Smooth muscle cell (in vitro differentiated cells): Measurements from ENCODE around the gene SRSF7. TPM values are rescaled to one million over a fixed set of nuclear protein-coding genes. Genes with fewer than 3 reads are reported as not detected.
"Not testable (repeated sequence)": the region's sequence is repeated elsewhere in the genome, so short reads cannot be mapped to it uniquely, and the experiment has no call there.

ENCODE experiments used
- DNase-seq: peaks from one replicate; lab custom pipeline; 2025; ENCODE audit not compliant: unreplicated experiment; lab: John Stamatoyannopoulos, UW
- H2AFZ ChIP-seq: fragments of 200-600 bp; sonication (generic); 2 replicates; pipeline ENCODE4 v1.6.0; 2016; ENCODE audit warnings: antibody characterized with exemption, low read depth, mild to moderate bottlenecking
- H3F3A ChIP-seq: fragments of 200-600 bp; sonication (generic); 2 replicates; pipeline ENCODE4 v1.6.0; 2017; ENCODE audit warnings: antibody characterized with exemption, low read depth
- H3K27ac ChIP-seq: fragments of 200-600 bp; sonication (generic); 2 replicates; pipeline ENCODE4 v1.5.1; 2016; ENCODE audit warnings: low read depth, mild to moderate bottlenecking
- H3K27me3 ChIP-seq: fragments of 200-600 bp; sonication (generic); 2 replicates; pipeline ENCODE4 v1.6.1; 2016; ENCODE audit warnings: low read depth, mild to moderate bottlenecking
- H3K36me3 ChIP-seq: fragments of 200-600 bp; sonication (generic); 2 replicates; pipeline ENCODE4 v1.5.1; 2016; ENCODE audit warnings: low read depth
- H3K4me1 ChIP-seq: fragments of 200-600 bp; sonication (generic); 2 replicates; pipeline ENCODE4 v1.5.1; 2016; ENCODE audit warnings: low read depth
- H3K4me2 ChIP-seq: fragments of 200-600 bp; sonication (generic); 2 replicates; pipeline ENCODE4 v1.6.0; 2016; ENCODE audit warnings: mild to moderate bottlenecking
- H3K4me3 ChIP-seq: fragments of 200-600 bp; sonication (generic); 2 replicates; pipeline ENCODE4 v1.5.1; 2016; ENCODE audit warnings: mild to moderate bottlenecking
- H3K79me2 ChIP-seq: fragments of 200-600 bp; sonication (generic); 2 replicates; pipeline ENCODE4 v1.6.0; 2016; ENCODE audit warnings: low read depth, mild to moderate bottlenecking
- H3K9ac ChIP-seq: fragments of 200-600 bp; sonication (generic); 2 replicates; pipeline ENCODE4 v1.6.0; 2016; ENCODE audit warnings: low read depth
- H3K9me3 ChIP-seq: fragments of 200-600 bp; sonication (generic); replicated peaks from 2 replicates; pipeline ENCODE4 v1.5.1; 2016; ENCODE audit warnings: low read depth
- H4K20me1 ChIP-seq: fragments of 200-600 bp; sonication (generic); 2 replicates; pipeline ENCODE4 v1.6.0; 2016; ENCODE audit warnings: low read depth
- WGBS: methylation state at CpG from one replicate; pipeline ENCODE4 v1.1.7; 2016; ENCODE audit warnings: low lambda C conversion rate; 5-methylcytosine and 5-hydroxymethylcytosine counted together
- polyA plus RNA-seq: library from polyadenylated mRNA; unstranded; fragments of >200 nt; fragmentation: Nextera tagmentation; extraction: Ambion mirVana; gene quantifications from 2 replicates; pipeline ENCODE4 v1.2.1, GENCODE V29; 2016
- total RNA-seq: library from RNA; depleted of rRNA; stranded (reverse); fragments of >200 nt; gene quantifications from 2 replicates; pipeline ENCODE4 v1.2.3, GENCODE V29; 2014
- TF ChIP-seq, protein P1 (sequence below): fragments of 200-600 bp; sonication (generic); IDR thresholded peaks from 2 replicates; pipeline ENCODE4 v1.5.1; 2017; ENCODE audit warnings: borderline replicate concordance, mild to moderate bottlenecking, antibody characterized with exemption; ENCODE audit not compliant: insufficient read depth, poor library complexity, severe bottlenecking

The SRSF7 gene
- total and polyA plus RNA-seq, 2 experiments from 2014 or later, result 92.5 to 102 TPM

DNA sequence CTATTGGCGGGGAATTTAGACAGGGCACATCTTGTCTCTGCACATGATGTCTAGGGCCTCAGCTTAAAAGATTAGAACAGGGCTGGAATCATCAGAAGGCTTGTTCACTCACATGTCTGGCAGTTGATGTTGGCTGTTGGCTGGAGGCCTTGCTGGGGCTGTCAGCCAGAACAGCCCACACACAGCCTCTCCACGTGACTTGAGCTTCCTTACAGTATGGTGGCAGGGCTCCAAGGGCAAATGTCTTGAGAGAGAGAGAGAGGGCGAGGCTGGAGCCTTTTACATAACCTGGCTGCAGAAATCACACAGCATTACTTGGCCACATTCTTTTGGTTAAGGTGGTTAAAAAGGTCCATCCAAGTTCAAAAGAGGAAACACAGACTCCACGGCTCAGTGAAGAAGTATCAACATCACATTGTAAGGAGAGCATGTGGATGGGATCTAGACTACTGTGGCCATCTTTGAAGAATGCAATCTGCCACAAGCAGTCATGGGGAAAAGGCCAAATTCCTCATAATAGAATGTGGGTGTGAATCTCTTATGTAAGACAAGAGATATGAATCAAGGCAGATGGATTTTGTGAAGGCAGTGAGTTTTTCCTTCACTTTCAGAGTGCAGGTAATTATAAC is 30.4 kb downstream of the SRSF7 start:
- Histone ChIP-seq H3K4me2 (no peak overlapping the region), H3F3A (no peaks in the 10 kb centered on the region), H3K4me3 (no peak overlapping the region), H3K79me2 (no peaks in the 10 kb centered on the region), H3K36me3 (no peaks in the 10 kb centered on the region), H2AFZ (no peak overlapping the region), H3K9ac (no peak overlapping the region), H3K9me3 (no peaks in the 10 kb centered on the region), H4K20me1 (no peaks in the 10 kb centered on the region), H3K4me1 (no peaks in the 10 kb centered on the region), H3K27ac (no peak overlapping the region), H3K27me3 (no peaks in the 10 kb centered on the region)
- WGBS, result 70% methylated on average over 4 of the region's 4 CpGs
- DNase-seq, result no peak
- TF ChIP-seq, protein P1, sequence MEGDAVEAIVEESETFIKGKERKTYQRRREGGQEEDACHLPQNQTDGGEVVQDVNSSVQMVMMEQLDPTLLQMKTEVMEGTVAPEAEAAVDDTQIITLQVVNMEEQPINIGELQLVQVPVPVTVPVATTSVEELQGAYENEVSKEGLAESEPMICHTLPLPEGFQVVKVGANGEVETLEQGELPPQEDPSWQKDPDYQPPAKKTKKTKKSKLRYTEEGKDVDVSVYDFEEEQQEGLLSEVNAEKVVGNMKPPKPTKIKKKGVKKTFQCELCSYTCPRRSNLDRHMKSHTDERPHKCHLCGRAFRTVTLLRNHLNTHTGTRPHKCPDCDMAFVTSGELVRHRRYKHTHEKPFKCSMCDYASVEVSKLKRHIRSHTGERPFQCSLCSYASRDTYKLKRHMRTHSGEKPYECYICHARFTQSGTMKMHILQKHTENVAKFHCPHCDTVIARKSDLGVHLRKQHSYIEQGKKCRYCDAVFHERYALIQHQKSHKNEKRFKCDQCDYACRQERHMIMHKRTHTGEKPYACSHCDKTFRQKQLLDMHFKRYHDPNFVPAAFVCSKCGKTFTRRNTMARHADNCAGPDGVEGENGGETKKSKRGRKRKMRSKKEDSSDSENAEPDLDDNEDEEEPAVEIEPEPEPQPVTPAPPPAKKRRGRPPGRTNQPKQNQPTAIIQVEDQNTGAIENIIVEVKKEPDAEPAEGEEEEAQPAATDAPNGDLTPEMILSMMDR, result no peak

DNA sequence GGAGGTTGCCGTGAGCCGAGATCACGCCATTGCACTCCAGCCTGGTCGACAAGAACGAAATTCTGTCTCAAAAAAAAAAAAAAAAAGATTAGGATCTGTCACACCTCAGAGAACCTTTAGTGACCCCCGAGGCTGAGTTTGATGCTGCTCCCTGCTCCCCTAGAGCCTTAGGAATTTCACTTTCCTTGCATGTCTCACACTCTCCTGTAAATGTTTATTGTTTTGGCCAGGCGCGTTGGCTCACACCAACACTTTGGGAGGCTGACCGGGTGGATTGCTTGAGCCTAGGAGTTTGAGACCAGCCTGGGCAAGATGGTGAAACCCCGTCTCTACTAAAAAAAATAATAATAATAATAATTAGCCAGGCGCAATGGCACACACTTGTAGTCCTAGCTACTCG is 31.5 kb downstream of the SRSF7 start:
- no peaks in the 10 kb centered on the region for H4K20me1 ChIP-seq
- WGBS, result 86% methylated on average over 12 of the region's 12 CpGs

DNA sequence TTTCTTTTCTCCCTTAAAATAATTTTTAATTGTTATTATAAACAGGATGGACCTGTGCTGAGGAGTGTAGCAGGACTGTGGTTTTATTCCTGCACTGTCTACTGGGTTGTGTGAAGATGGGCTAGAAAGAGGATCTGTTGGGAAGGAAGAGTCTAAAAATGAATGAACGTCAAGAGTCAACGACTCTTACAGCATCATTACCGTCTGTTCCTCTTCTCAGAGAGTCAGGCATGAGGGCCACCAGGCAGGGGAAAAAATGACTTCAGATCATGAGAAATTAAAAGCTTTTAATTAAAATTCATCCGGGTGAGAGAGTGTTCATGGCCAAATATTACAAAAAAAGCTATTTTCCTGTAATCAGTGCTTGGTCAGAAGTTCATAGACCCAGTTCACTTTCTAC is 32.6 kb downstream of the SRSF7 start:
- Histone ChIP-seq H3F3A (no peaks in the 10 kb centered on the region), H3K9me3 (no peaks in the 10 kb centered on the region), H3K36me3 (no peaks in the 10 kb centered on the region), H3K79me2 (no peaks in the 10 kb centered on the region), H3K9ac (no peak overlapping the region), H2AFZ (no peak overlapping the region), H4K20me1 (no peaks in the 10 kb centered on the region), H3K4me2 (no peak overlapping the region), H3K27me3 (no peaks in the 10 kb centered on the region), H3K27ac (no peak overlapping the region), H3K4me1 (no peaks in the 10 kb centered on the region), H3K4me3 (no peak overlapping the region)
- no peak for DNase-seq
- TF ChIP-seq, protein P1, result no peak
- WGBS, result 95% methylated on average over 4 of the region's 4 CpGs

More for the DNA sequence above, 31.5 kb downstream of the SRSF7 start:
- Histone ChIP-seq H3K4me1 (no peaks in the 10 kb centered on the region), H2AFZ (no peak overlapping the region), H3K27ac (no peak overlapping the region), H3K9me3 (no peaks in the 10 kb centered on the region), H3K27me3 (no peaks in the 10 kb centered on the region), H3K36me3 (no peaks in the 10 kb centered on the region), H3K4me3 (no peak overlapping the region), H3K79me2 (no peaks in the 10 kb centered on the region), H3K9ac (no peak overlapping the region), H3K4me2 (no peak overlapping the region), H3F3A (no peaks in the 10 kb centered on the region)
- TF ChIP-seq, protein P1, result no peak
- DNase-seq, result no peak

DNA sequence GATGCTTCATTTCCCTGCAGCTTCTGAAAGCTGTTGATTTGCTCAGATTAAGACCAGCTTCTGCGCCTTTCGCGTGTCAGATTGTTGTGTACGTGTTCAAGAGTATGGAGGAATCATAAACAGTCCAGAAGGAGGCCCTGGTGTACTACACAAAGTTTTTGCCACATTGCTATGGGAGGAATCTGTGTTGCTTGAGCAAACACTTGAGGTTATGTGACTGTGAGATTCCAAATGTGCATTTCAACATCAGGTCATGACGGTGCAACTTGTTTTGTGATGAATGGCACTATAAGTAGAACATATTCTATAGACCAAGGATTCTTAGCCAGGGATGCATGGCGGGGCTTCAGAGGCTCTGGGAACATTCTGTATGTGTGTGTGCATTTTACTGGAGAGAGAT is 35.0 kb downstream of the SRSF7 start:
- H3K9ac ChIP-seq, result no peak overlapping the region
- H4K20me1 ChIP-seq, result no peaks in the 10 kb centered on the region
- DNase-seq, result no peak
- 73% methylated on average over 6 of the region's 6 CpGs for WGBS
- H3K27me3 ChIP-seq, result no peaks in the 10 kb centered on the region
- no peaks in the 10 kb centered on the region for H3K36me3 ChIP-seq
- H3K9me3 ChIP-seq, result no peaks in the 10 kb centered on the region
- no peaks in the 10 kb centered on the region for H3K79me2 ChIP-seq
- H3K4me2 ChIP-seq, result no peak overlapping the region
- no peaks in the 10 kb centered on the region for H3F3A ChIP-seq
- H3K27ac ChIP-seq, result peak overlapping the region; percentile 65
- H3K4me3 ChIP-seq, result no peak overlapping the region
- H3K4me1 ChIP-seq, result no peaks in the 10 kb centered on the region
- TF ChIP-seq, protein P1, result no peak
- no peak overlapping the region for H2AFZ ChIP-seq

DNA sequence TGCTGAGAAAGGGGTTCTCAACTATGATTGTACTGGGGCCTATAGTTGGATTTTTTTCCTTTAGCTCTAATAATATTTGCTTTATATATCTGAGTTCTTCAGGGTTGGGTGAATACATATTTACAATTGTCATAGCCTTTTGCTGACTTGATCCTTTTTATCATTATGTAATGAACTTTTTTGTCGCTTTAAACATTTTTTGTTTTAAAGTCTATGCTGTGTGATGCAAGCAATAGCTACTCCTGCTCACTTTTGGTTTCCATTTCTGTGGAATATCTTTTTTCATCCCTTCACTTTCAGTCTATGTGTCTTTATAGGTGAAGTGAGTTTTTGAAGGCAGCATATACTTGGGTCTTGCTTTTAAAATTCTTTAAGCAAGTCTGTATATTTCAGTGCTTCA is 36.2 kb downstream of the SRSF7 start:
- WGBS, result 100% methylated on average over 1 of the region's 1 CpG
- H3K79me2 ChIP-seq, H3K36me3 ChIP-seq, H3K9ac ChIP-seq, H4K20me1 ChIP-seq, H2AFZ ChIP-seq, DNase-seq, H3K4me1 ChIP-seq, H3F3A ChIP-seq, H3K27ac ChIP-seq, H3K9me3 ChIP-seq, H3K4me2 ChIP-seq, H3K4me3 ChIP-seq, H3K27me3 ChIP-seq: not testable (repeated sequence)
